ENCODE results near the gene BAZ1A.
A peak's percentile ranks its signal among the peaks of the same experiment; 100 is the strongest.

Gene BAZ1A, protein sequence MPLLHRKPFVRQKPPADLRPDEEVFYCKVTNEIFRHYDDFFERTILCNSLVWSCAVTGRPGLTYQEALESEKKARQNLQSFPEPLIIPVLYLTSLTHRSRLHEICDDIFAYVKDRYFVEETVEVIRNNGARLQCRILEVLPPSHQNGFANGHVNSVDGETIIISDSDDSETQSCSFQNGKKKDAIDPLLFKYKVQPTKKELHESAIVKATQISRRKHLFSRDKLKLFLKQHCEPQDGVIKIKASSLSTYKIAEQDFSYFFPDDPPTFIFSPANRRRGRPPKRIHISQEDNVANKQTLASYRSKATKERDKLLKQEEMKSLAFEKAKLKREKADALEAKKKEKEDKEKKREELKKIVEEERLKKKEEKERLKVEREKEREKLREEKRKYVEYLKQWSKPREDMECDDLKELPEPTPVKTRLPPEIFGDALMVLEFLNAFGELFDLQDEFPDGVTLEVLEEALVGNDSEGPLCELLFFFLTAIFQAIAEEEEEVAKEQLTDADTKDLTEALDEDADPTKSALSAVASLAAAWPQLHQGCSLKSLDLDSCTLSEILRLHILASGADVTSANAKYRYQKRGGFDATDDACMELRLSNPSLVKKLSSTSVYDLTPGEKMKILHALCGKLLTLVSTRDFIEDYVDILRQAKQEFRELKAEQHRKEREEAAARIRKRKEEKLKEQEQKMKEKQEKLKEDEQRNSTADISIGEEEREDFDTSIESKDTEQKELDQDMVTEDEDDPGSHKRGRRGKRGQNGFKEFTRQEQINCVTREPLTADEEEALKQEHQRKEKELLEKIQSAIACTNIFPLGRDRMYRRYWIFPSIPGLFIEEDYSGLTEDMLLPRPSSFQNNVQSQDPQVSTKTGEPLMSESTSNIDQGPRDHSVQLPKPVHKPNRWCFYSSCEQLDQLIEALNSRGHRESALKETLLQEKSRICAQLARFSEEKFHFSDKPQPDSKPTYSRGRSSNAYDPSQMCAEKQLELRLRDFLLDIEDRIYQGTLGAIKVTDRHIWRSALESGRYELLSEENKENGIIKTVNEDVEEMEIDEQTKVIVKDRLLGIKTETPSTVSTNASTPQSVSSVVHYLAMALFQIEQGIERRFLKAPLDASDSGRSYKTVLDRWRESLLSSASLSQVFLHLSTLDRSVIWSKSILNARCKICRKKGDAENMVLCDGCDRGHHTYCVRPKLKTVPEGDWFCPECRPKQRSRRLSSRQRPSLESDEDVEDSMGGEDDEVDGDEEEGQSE (N-terminal part only)

DNA sequence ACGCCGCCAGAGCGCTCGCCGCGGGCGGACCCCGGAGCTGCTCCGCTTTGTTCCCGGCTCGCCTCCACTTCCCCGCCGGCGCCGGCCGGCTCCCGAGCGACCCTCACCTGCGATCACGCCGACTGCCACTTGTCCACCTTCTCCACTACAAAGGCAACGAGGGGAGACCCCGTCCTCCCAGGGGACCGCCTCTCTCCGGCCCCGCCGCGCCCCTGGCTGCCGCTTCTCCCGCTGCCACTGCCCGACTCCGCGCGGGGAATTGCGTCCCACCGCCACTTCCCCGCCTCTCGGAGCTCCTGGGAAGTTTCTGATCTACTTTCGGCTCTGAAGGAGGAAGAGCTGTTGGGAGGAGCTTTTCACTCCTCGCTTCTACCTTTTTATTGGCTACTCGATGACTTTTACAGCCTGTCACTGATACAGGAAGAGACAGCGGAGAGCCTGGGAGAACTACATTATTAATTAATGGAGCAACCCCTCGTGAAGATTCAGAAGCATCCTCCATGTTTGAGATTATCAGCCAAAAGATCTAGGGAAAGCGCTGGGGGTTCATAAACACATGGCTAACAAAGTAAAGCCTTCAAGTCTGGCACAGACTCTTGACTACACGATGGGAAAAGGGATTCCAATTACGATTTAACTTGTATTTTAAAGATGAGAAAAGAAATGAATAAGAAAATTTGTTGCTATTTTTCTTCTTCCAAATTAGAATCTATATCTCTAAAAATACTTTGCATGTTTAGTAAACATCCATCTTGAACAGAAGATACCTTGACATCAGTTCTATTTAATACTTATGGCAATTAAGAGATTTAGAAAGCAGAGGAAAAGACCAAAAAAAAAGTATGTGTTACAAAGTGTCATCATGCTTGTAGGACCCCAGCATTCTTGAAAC, at the start of gene BAZ1A:
BAZ1A (minus strand) TSS at position 330 of the 892 bp plus-strand sequence. CDS start 756 bp downstream, outside the sequence.
- peak; percentile 81 for DNase-seq (ENCODE audit: low spot score)

GRCh38 chr14:34920339-34920738, 45.2 kb upstream of the BAZ1A start:
- no peak for DNase-seq (ENCODE audit: low spot score)

DNA sequence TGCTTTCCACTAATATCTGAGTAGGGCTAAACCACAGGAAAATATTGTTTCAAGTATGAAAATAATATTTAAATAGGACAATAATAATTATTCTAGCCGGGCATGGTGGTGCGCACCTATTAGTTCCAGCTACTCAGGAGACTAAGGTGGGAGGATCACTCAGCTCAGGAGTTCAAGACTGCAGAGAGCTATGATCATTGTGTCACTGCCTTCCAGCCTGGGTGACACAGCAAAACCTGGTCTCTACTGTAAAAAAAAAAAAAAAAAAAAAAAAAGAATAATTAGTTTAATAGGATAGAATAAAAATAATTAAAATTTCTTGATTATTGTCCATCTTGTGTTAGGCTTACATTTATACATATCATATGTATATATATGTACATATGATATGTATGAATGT, 38.5 kb upstream of the BAZ1A start:
- no peak for DNase-seq (ENCODE audit: low spot score)

DNA sequence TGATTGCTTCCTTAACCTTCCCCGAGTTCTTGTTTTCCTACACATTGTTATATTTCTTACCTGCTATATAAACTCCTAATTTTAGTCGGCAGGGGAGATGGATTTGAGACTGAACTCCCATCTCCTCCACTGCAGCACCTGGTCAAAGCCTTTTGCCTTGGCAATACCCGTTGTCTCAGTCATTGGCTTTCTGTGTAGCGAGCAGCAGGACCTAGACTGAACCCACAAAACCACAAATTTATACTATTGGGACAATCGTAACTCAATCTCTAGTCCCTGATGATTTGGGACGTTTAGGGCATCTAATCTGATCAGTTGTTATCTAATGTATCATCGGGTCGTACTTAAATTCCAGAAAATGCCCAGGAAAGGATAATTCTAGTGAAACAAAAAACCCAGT, 37.8 kb upstream of the BAZ1A start:
- no peak for DNase-seq (ENCODE audit: low spot score)

- no peak for DNase-seq (ENCODE audit: low spot score)
Measured at GRCh38 chr14:34912182-34912581, 37.0 kb upstream of the BAZ1A start.

- DNase-seq (ENCODE audit: low spot score) = peak; percentile 60
Measured at GRCh38 chr14:34911209-34912150, 36.3 kb upstream of the BAZ1A start.

DNA sequence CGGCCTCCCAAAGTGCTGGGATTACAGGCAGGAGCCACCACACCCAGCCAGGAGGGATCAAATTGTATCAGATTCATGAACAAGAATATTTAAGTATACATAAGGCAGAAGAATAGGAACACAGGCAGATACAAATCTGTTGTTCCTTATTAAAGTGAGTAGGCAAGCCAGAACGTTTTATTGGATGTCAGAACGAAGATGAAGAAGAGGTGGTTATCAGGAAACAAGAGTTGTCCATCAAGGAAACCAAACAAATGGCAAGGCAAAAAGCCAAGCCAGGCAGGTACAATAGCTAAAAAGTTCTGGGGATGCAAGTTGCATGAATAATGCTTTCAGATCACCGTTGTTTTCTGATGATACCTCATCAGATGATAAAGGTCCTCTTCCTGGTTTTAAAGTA, 31.1 kb upstream of the BAZ1A start:
- DNase-seq (ENCODE audit: low spot score) = no peak

- no peak for DNase-seq (ENCODE audit: low spot score)
Measured at GRCh38 chr14:34895277-34895676, 20.1 kb upstream of the BAZ1A start.

GRCh38 chr14:34890937-34891336, 15.8 kb upstream of the BAZ1A start:
- no peak for DNase-seq (ENCODE audit: low spot score)

- DNase-seq (ENCODE audit: low spot score) = no peak
Measured at GRCh38 chr14:34888186-34888585, 13.0 kb upstream of the BAZ1A start.

GRCh38 chr14:34883954-34884353, 8.8 kb upstream of the BAZ1A start:
- DNase-seq (ENCODE audit: low spot score) = no peak

GRCh38 chr14:34874386-34875030, 652 bp downstream of the BAZ1A start:
- DNase-seq (ENCODE audit: low spot score) = peak; percentile 76

DNA sequence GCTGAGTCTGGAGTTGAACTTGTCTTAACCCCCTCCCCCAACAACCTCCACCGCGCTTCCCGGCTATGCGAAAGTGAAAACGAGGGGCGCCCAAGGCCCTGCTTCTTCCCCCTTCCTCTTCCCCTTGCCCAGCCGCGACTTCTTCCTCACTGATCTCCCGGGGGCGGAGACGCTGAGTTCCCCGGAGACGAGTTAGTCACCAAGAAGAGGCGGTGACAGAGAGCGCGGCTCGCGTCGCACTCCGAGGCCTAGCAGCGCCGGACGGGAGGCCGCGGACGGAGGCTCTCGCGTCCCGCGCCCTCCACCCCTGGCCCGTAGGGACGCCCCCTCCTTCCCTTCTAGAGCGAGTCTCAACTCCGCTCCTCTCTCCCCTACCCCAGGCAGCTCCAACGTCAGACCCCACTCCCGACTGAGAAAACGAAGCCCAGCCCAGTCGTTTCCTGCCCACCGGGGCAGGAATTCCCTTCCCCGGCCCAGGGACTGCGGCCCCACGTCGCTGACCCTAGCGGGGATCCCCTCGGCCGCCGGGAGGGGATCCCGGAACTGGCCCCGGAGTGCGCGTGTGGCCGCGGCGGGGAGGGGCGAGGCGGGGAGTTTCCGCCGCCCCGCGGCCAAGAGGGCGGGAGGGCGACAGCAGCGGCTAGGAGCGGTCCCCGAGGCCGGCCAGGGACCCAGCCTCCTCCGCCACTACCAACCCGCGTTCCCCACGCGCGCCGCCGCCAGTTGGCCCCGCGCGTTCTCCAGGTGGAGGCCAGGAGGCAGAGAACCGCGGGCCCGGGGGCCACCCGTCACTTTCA, 1.4 kb downstream of the BAZ1A start:
- peak; percentile 76 for DNase-seq (ENCODE audit: low spot score)

GRCh38 chr14:34872822-34873588, 2.2 kb downstream of the BAZ1A start:
- peak; percentile 30 for DNase-seq (ENCODE audit: low spot score)

DNA sequence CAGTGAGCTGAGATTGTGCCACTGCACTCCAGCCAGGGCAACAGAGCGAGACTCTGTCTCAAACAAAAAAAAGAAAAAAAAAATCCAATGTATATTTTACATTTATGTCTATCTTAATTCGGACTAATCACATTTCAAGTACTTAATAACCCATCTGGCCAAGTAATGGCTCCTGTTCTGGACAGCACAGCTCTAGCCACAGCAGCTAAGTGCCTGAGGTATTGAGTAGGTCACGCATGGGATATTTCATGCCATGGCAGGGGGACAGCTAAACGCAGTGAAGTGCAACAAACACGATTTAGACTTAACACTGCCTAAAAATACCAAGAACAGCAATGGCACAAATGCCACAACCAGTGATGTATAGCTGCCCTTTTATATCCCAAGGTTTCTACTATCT, 8.0 kb downstream of the BAZ1A start:
- no peak for DNase-seq (ENCODE audit: low spot score)

DNA sequence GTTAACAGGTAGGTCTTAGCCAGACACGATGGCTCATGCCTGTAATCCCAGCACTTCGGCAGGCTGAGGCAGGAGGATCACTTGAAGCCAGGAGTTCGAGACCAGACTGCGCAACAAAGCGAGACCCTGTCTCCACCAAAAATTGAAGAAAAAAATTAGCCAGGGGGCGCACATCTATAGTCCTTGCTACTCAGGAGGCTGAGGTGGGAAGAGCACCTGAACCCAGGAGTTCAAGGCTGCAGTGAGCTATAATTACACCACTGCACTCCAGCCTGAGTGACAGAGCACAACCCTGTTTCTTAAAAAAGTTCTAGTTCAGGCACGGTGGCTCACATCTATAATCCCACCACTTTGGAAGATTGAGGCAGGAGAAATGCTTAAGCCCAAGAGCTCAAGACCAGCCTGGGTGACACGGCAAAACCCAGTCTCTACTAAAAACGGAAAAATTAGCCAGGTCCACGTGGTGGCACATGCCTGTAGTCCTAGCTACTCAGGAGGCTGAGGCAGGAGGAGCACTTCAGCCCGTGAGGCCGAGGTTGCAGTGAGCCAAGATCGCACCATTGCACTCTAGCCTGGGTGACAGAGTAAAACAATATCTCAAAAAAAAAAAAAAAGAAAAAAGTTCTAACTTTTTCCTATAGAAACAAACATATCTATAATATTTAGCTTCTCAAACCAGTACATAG, 9.1 kb downstream of the BAZ1A start:
- DNase-seq (ENCODE audit: low spot score) = no peak

- no peak for DNase-seq (ENCODE audit: low spot score)
Measured at GRCh38 chr14:34863844-34864243, 11.3 kb downstream of the BAZ1A start.

All from AG20443 (cell line).